NAMALWA (cell line): Measurements from ENCODE around the gene YWHAH.
A peak's percentile ranks its signal among the peaks of the same experiment; 100 is the strongest.

Source experiments
- DNase-seq: peaks from one replicate; pipeline ENCODE4 v3.0.0-alpha.2; 2015; ENCODE audit warnings: low spot score

YWHAH gene

DNA sequence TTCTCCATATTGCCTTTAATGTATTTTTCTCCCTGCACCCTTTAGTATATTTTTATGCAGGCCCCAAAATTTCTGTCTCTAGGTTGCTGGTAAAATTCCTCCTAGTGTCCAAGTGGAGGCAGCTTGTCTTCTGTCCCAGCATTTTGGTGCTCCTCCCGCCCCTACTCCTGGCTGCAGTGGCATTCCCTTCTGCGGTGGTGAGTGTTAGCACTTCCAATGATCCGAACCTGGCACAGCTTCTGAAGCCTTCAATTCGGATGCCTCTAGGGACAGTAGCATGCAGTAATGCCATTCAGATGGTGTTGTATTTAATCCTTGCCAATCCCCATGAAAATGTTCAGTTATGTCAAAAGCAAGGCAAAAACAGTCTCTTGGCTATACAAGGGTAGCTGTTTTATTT lies 5.9 kb downstream of the YWHAH start:
- DNase-seq, result no peak

DNA sequence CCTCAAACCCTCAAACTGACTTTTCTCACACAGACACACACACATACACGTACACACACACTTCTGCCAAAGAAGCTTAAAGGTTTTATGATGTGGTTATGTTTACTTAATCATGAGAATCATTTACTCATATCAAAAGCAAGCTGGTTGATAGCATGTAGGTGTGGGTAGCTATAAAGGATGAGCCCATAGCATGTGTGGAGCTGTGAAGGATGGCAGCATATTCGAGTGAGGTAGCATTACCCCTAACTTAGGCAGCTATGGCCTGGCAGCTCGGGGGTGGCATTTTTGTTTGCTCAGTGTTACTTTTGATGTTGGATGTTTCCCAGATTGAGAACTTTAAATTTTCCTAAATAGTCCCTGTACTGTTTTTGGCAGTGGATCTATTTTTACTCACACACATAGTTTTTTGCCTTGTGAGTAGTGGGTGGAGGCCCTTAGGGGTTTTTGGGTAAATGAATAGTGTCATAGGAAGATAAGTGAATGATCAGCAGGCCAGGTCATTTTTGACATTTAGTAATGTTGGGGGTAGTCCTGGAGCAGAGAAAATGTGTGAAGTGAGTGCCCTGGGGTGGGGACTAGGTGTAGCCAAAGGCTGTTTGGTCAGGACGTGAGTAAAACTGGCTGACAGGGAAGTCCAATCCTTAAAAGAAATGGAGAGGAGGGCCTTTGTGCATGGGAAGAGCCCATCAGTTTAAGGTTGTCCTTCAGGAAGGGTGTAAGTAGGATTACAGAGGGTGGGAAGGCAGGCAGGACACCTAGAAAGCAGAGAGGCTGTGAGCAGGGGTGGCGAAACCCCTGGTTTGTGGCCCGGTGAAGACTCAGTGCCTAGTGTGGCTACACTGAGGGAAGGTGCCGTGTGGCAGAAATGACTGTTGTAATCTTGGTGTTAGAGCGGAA lies 7.1 kb downstream of the YWHAH start:
- no peak for DNase-seq

DNA sequence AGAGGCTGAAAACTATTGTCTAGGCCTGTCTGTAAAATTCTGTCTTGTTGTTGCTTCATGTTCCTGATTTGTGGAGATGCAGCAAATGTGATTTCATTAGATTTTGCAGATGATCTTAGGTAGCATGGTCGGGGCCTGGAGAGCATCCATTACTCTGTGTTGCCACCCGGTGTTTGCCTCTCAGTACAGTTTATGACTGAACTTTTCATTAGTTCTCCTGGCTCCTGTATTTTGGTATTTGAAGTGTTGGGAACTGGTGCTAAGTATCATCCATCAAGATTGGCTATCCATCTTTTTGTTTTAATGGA lies 7.7 kb downstream of the YWHAH start:
- DNase-seq, result no peak

DNA sequence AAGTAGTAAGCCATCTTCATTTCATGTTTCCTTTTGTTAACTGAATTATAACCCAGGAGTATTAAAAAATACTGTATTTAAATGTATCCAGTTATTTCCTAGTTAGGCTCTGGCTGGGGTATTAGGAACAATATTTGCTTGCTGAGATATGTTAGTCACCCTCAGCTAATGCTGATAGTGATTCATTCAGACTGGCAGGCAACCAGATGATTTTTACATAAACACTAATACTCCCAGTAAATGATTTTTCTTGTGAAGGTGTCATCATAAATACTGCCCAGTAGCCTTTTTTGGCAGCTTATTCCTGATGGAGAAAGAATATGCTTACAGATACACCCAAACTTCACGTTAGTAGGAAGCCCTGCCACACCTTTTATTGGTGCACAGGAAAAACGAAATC lies 8.1 kb downstream of the YWHAH start:
- no peak for DNase-seq

DNA sequence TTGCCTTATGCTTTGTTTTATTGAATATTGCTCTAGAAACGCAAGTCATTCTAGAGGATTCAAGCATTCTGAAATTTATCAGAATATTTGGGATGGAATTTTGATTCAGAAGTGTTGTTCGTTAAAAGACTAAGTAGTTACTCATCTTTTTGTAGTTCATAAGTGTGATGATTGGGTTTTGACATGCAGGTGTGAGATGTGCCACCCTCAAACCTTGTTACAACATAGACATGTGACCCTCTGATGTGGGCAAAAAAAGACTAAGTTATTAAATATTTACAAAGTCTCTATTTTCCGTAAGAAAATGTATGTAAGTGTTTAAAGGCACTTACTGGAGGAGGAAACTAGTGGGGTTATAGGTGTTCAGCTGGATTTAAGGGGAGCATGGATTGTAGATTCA lies 8.9 kb downstream of the YWHAH start:
- DNase-seq, result no peak

DNA sequence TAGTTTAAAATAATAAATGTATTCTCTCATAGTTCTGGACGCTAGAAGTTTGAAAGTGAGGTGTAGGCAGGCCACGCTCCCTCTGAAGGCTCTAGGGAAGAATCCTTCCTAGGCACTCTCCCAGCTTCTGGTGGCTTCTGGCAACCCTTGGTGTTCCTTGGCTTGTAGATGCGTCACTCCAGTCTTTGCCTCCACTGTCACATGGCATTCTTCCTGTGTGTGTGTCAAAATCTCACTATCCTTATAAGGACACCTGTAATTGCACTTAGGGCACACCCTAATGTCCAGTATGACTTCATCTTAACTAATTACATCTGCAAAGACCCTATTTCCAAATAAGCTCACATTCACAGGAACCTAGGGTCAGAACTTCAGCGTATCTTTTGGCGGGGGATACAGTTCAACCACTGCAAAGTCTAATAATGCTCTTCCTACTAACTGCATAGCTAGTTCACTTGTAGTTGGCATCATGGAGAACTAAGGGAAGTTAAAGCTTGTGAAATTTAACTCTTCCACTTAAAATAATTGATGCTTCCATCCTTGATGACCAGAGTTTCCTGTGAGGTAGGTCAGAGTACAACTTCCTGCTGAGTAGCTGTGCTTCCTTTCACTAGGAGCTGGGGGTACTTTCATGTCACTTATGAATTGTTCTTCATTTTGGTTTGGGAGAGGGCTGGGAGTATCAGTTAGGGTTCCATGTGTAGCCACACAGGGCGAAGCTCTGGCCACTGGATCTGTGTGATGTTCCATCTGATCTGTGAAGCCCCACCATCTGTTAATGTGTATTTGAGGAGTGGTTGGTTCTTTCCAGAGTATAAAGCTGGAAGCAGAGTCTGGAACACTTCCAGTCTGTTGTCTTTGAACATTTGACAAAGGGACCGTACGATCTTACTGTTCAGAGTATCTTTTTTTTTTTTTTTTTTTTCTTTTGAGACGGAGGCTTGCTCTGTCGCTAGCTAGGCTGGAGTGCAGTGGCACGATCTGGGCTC lies 10.5 kb downstream of the YWHAH start:
- DNase-seq, result no peak

DNA sequence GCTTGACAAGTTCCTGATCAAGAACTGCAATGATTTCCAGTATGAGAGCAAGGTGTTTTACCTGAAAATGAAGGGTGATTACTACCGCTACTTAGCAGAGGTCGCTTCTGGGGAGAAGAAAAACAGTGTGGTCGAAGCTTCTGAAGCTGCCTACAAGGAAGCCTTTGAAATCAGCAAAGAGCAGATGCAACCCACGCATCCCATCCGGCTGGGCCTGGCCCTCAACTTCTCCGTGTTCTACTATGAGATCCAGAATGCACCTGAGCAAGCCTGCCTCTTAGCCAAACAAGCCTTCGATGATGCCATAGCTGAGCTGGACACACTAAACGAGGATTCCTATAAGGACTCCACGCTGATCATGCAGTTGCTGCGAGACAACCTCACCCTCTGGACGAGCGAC lies 12.0 kb downstream of the YWHAH start:
- no peak for DNase-seq

DNA sequence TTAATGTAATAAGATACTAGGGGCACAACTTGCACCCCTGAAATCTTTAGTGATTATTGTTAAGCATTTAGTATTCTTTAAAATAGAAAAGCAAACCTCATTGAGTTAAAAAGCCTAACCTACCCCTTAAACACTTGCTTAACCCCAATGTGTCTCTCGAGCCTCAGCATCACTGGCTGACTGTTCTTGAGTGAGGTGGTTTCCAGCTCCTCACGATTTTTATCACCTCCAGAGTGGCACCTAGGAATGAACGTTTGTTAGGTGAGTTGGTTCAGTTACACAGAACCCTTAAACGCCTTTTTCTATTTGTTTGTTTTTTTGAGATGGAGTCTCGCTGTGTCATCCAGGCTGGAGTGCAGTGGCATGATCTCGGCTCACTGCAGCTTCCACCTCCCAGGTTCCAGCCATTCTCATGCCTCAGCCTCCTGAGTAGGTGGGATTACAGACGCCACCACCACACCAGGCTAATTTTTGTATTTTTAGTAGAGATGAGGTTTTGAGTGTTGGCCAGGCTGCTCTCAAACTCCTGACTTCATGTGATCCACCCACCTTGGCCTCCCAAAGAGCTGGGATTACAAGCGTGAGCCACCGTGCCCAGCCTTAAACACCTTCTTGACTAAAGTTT lies 13.7 kb downstream of the YWHAH start:
- DNase-seq, result no peak

DNA sequence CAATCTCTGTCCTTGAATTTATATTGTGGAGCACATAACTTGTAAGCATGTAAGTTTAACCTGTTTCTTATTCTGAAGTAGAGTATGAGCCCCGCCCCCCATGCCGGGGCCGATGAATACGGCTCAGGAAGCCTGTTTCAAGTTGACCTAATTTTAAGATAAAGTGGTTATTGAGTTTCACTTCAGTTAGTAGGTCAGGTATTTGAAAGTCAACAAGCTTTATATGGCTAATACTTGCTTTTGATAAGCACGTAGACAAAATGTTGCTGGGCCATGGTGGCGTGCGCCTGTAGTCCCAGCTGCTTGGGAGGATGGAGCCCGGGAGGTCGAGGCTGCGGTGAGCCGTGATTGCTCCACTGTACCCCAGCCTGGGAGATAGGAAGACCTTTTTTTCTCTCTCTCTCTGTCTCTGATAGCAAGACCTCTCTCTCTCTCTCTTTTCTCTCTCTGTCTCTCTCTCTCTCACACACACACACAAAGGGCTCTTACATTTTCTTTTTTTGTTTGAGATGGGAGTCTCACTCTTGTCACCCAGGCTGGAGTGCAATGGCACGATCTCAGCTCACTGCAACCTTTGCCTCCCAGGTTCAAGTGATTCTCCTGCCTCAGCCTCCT lies 14.4 kb downstream of the YWHAH start:
- no peak for DNase-seq

DNA sequence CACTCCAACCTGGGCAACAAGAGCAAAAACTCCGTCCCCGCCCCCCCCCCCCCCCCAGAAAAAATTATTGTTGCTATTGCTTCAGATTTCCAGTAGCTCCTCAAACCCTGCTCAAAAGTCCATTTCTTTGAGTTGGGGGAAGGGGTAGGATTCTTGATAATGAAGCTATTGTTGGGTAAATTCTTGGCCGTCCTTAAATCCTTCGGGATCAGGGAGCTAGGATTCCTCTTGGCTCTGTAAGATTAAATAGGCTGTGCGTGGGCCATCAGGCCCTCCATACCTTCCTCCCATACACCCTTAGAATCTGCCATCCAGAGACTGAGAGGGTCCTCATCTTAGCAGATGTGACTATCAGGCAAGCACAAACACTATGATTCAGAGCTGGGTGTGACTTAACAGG lies 16.4 kb downstream of the YWHAH start:
- no peak for DNase-seq

DNA sequence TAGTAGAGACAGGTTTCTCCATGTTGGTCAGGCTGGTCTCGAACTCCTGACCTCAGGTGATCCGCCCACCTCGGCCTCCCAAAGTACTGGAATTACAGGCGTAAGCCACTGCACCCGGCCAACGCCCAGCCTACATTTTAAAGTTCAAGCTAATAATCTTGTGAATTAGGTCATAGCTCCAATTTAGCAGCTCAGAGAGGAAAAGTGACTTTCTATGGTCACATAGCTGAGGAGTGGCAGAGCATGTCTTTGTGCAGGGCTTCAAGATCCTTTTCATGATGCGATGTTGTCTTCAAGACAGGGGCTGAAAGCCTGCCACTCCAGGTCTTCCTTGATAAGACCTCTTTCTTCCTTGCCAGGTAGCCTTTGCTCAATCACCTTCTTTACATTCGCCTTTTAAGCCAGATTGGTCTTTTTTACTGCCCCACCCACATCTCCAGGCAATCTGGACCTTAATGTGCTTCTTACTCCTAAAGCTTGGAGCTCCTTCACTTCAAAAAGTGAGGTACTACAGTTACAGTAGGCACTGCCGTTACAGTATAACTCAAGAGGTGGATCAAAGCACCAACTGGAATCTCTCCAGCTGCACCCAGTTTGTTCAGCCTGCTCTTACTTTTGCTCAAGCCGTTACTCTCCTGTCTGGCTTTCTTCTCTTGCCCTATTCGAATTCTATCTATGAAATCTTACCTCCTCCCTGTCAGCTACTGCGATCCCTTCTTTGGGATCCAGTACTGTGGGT lies 18.2 kb downstream of the YWHAH start:
- no peak for DNase-seq

DNA sequence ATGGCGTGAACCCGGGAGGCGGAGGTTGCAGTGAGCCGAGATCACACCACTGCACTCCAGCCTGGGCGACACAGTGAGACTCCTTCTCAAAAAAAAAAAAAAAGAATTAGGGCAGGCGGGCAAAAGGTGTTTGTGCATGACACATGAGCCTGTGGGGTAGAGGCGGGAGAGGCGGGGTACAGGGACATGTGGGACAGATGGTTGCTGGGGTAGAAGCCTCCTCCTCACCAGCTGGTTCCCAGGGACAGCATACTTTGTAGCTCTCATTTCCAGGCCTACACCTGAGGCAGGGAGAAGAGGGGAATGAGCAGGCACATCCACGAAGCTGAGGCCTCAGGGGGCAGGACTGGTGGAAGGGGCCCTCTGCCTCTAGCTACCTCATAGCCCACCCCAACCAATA lies 23.7 kb downstream of the YWHAH start:
- DNase-seq, result no peak

DNA sequence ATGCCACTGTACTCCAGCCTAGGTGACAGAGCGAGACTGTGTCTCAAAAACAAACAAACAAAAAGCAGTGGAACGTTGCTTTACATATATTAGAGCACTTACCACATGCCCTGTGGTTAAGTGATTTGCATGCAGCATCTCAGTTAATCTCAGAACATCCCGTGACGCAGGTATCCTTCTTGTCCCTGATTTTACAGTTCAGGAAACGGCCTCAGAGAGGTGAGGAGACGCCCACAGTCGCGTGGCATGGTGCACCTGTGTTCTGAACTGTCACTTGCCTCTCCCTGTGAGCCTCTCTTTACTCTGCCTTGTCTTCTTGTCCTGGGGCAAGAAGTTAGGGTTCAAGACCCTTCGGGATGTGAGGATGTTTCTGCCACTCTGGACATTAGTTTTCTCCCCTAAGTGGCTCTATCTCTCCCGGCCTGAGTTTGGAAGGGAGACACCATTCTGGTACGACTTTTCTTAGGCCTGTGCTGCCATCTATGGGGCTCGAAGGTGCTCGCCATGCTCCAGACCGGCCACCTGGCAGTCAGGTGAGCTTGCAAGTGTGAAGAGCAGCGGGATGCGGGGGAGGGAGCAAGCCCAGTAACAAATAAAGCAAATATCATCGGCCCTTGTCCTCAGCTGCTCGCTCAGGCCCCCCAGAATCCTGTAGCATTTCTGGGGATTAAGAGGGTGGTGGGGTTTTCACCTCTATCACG lies 25.6 kb downstream of the YWHAH start:
- DNase-seq, result peak; percentile 79

DNA sequence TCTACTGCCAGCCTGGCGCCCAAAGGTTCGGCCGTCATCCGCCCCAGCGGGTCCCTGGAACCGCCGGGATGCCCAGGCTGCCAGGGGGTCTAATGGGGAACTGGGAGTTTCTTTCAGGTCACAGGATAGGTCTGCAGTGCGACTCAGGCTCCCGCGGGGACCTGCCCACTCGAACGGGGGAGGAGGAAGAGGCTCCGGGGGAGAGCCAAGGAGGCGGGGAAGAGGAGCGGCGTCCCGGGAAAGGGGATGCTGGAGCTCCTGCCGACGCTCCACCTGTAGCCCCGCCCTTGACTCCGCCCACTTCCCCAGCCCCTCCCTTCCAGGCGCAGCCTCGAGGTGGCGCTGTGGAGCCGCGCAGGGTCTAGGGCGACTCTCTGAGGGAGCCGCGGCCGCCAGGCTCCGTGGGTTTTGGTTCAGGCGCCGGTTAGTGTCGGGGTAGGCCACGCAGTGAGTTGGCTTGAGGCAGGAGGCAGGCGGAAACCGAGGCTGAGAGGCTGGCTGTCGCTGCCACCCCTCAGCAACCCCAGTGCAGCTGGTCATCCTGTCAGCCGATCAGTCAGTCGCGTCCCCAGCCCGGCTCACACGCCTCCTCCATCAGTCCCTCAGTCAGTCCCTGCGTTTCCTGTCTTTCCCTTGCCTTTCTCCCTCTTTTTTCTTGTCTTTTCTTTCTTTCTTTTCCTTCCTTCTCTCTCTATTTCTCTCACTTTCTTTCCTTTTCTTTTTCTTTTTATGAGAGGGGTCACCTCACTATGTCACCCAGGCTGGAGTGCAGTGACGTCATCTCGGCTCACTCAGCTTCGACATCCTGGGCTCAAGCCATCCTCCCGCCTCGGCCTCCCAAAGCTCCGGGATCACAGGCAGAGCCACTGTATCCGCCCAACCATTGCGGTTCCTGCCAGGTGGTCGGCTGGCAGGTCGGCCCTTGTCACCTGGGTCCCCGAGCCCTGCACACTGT lies 26.4 kb downstream of the YWHAH start:
- DNase-seq, result peak; percentile 88

DNA sequence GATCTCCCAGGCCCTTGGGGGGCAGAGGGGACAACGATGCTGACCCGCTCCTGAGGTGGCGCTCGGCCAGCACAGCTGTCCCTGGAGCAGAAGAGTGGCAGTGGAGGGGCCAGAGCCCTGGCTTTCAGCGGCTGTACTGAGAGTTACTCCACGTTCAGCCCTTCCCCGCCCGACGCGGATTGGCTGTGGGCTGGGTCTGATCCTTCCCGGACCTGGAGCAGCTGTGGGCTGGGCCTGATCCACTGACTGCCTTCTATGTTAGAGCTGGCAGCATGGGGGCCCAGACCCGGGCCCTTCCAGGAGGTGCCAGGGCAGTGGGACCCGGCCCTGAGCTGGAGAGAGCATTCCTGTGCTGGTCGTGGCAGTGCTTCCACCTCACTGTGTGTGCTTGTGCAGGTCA lies 27.8 kb downstream of the YWHAH start:
- DNase-seq, result no peak

DNA sequence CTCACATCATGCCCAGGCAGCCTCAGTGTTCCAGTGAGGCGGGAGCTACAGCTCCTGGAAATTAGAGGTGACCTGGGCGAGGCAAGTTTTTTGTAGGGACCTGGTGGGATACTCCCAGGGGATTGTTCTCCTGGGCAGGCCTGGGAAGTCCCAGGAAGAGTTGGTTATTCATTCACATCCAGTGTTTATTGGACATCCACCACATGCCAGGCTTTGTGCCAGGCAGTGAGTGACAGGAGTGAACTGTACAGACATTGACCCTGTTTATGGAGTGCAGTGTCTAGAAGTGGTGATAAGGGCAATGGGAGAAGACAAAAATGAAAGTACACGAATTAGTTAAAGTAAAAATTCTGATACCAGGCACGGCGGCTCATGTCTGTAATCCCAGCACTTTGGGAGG lies 29.4 kb downstream of the YWHAH start:
- DNase-seq, result no peak

DNA sequence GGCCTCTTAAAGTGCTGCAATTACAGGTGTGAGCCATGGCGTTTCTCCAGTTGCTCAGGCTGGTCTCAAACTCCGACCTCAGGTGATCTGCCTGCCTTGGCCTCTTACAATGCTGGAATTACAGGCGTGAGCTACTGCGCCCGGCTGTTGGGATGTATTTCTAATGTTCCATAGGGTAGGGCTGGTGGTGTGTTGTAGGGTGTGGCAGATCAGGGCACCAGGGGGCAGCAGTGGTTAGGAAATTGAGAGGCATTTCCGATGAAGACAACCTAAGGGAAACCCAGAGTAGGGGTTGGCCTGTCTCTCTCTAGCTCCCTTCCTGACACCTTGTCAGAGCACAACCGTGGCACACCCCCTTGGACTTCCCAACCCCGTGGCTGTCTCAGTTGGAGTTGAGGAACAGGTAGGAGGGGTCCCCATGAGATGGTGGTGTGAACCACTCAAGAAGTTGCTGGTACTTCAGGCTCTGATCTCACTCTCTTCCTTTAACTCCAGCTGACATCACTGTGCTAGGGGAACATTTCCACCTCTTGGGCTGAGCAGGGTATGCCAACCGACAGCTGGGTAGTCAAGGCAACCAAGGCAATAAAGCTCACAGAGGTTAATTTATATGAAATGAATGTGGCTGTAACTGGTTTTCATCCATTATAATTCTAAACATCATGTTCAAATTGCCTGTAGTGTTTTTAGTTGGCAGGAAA lies 33.0 kb downstream of the YWHAH start:
- peak; percentile 81 for DNase-seq

DNA sequence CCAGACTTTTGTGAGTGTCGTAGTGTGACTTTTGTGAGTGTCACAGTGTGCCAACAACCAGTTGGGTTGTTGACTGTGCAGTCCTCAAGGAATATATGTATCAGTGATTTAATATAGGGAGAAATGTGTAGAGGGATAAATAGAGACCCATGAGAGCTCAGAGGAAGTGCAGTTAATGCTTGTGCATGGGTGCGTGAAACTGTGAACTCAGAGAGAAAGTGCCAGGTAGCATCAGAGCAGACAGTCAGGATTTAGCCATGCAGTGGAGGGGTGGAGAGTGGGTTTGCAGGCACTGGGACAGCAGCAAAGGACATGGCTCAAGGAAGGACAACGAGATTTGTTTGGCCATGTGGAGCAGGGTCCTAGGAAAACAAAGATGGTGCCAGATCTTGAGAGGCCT lies 33.6 kb downstream of the YWHAH start:
- no peak for DNase-seq

DNA sequence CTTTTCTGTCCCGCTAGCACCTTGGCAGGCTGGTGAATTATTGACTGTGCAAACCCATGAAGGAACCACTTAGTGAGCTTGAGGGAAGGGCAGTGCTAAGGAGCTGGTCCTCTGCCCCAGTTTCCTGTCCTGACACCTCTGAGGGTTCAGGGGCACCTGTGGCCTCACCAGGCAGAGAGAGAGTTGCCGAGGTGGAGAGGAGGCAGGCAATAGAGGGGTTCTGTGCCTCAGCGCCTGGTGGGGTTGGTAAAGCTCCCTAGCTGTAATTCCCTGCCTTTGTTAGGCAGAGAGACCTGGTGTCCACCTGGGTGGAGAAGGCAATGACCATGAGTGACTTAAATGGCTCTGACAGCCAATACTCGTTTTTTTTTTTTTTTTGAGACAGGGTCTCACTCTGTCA lies 36.3 kb downstream of the YWHAH start:
- no peak for DNase-seq
